Activated naive CD4-positive, alpha-beta T cell treated with anti-CD3 and anti-CD28 coated beads, Interleukin-2, amount 50 U/mL, for 72 hours (primary cell): Measurements from ENCODE around the gene JSRP1. TPM values are rescaled to one million over a fixed set of nuclear protein-coding genes. Genes with fewer than 3 reads are reported as not detected.

Source experiments
- ATAC-seq, 2 donors: fragments of 150-1000 bp; cut with Tn5 transposase; 2 replicates each; pipeline ENCODE4 v1.10.0; 2021; ENCODE audit warnings: mild to moderate bottlenecking in 2 of 2, moderate library complexity in 2 of 2
- DNase-seq, 2 donors: peaks; one replicate each; pipeline ENCODE4 v3.0.0; 2021 to 2022; ENCODE audit warnings: low spot score in 2 of 2
- H3K27ac Mint-ChIP-seq, 2 donors: one replicate each; pipeline ENCODE4 v1.8.0; 2022; ENCODE audit warnings: mild to moderate bottlenecking in 2 of 2, mixed read lengths in 2 of 2
- H3K36me3 Mint-ChIP-seq, 2 donors: one replicate each; pipeline ENCODE4 v1.8.0; 2022; ENCODE audit warnings: mixed read lengths in 2 of 2
- H3K9me3 Mint-ChIP-seq, 2 donors: one replicate each; pipeline ENCODE4 v1.8.0; 2022; ENCODE audit warnings: mixed read lengths in 2 of 2
- total RNA-seq, 2 donors: library from RNA; stranded (reverse); gene quantifications; one replicate each; pipeline ENCODE4 v1.2.3, GENCODE V29; 2022

The JSRP1 gene
- total RNA-seq, 2 donors from 2014 or later: 0.39 to 0.56 TPM

GRCh38 chr19:2221918-2222317 lies 34.3 kb downstream of the JSRP1 start:
- no peak for DNase-seq
- Mint-ChIP-seq H3K36me3 (peaks cover 0 to 16% of the 10 kb centered on the region in 2 donors), H3K27ac (peak overlapping the region in 1 of 2 donors; percentile 56), H3K9me3 (no peaks in the 10 kb centered on the region)
- ATAC-seq: no peak

GRCh38 chr19:2221250-2221831 lies 34.9 kb downstream of the JSRP1 start:
- Mint-ChIP-seq H3K36me3 (peaks cover 0 to 18% of the 10 kb centered on the region in 2 donors), H3K9me3 (no peaks in the 10 kb centered on the region), H3K27ac (peak overlapping the region in 1 of 2 donors; percentile 65)
- no peak for ATAC-seq
- DNase-seq: no peak

DNA sequence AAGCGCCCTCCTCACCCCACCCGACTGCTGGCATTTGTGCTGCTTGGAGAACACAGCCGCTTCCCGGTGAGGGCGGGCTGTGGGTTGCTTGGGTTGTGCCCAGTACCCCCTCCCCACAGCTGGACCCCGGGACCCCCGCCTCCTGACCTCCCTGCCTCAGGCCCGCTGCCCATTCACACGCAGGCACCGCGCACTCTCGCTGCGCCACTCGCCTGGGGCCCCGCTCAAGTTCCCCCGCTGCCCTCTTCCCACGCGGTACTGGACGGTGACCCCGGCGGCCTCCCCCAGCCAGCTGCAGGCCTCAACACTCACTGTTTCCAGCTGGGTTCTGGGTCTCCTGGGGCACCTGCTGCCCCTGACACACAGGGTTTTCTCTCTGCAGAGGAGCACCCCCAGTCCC lies 36.5 kb downstream of the JSRP1 start:
- DNase-seq (no peak), ATAC-seq (no peak)
- Mint-ChIP-seq H3K9me3 (no peaks in the 10 kb centered on the region), H3K36me3 (peaks cover 8 to 19% of the 10 kb centered on the region in 2 donors), H3K27ac (peak overlapping the region in 1 of 2 donors; percentile 65)

GRCh38 chr19:2217591-2217990 lies 38.6 kb downstream of the JSRP1 start:
- Mint-ChIP-seq H3K9me3 (no peaks in the 10 kb centered on the region), H3K36me3 (peaks cover 8 to 10% of the 10 kb centered on the region in 2 donors), H3K27ac (peak overlapping the region in 1 of 2 donors; percentile 87)
- ATAC-seq (no peak), DNase-seq (no peak)

- Mint-ChIP-seq H3K36me3 (peaks cover 8 to 14% of the 10 kb centered on the region in 2 donors), H3K9me3 (no peaks in the 10 kb centered on the region), H3K27ac (peak overlapping the region; percentile 84 to 87)
- DNase-seq (no peak), ATAC-seq (no peak)
Measured at GRCh38 chr19:2216361-2217225, 39.6 kb downstream of the JSRP1 start.

- Mint-ChIP-seq H3K9me3 (no peaks in the 10 kb centered on the region), H3K36me3 (peaks cover 8 to 16% of the 10 kb centered on the region in 2 donors), H3K27ac (peak overlapping the region; percentile 84 to 87)
- peak; percentile 34 to 36 for ATAC-seq
- no peak for DNase-seq
Measured at GRCh38 chr19:2215281-2215751, 40.9 kb downstream of the JSRP1 start.

DNA sequence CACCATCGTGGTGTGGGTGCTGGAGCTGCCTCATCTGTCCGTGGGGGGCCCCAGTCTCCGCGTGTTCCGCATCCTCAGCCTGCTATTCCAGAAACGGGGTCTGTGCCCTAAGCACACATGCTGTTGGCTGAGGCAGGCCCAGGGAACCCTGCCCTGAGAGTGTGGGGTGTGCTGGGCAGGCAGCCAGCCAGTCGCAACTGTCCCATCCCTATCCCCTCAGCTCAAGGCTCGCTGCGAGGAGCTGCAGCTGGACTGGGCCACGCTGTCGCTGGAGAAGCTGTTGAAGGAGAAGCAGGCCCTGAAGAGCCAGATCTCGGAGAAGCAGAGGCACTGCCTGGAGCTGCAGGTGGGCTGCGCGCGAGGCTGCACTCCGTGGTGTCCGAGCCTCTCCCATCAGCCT lies 42.0 kb downstream of the JSRP1 start:
- peak overlapping the region in 1 of 2 donors; percentile 84 for H3K27ac Mint-ChIP-seq
- ATAC-seq: no peak
- H3K9me3 Mint-ChIP-seq: no peaks in the 10 kb centered on the region
- DNase-seq: no peak
- peaks cover 8 to 16% of the 10 kb centered on the region in 2 donors for H3K36me3 Mint-ChIP-seq

- ATAC-seq: no peak
- DNase-seq: no peak
- Mint-ChIP-seq H3K36me3 (peaks cover 8 to 16% of the 10 kb centered on the region in 2 donors), H3K9me3 (no peaks in the 10 kb centered on the region), H3K27ac (no peak overlapping the region)
Measured at GRCh38 chr19:2213799-2214198, 42.4 kb downstream of the JSRP1 start.

DNA sequence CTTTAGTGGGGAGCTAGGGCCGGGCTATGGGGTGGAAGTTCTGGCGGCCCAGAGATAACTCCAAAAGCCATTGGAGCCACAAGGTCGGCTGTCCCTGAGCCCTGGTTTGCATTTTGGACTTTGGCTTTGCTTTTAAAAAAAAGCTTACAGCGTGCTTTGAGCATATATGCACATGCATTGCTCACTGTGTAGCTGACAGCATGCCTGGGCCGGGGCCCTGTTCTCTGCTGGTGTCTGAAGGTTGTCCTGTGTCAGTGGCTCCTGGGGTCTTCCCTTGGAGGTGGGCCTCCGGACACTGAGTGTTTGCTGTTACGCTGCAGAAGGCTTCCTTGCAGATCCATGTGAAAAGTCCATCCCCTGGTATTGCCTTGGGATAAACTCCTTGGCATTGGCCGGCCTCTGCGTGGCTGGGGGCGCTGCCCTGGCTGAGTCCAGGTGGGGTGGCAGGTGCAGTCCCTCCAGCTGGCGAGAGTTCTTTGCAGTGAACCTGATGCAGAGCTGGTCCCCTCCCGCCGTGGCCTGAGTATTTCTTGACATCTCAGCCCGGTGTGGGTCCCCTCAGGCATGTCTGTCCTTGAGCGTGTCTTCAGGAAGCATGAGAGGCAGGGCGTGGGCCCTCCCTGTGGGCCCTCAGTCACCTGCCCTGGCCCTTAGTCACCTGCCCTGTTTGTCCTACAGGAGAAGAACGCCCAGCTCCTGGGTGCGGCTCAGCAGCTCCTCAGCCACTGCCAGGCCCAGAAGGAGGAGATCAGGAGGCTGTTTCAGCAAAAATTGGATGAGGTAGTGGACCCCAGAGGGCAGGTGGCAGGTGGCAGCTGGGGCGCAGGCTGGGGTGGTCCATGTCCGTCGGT lies 43.1 kb downstream of the JSRP1 start:
- ATAC-seq (no peak), DNase-seq (no peak)
- H3K9me3 Mint-ChIP-seq: no peaks in the 10 kb centered on the region
- peak overlapping the region in 1 of 2 donors; percentile 16 for H3K27ac Mint-ChIP-seq
- H3K36me3 Mint-ChIP-seq: peaks cover 8 to 16% of the 10 kb centered on the region in 2 donors

GRCh38 chr19:2210987-2211740 lies 45.1 kb downstream of the JSRP1 start:
- H3K9me3 Mint-ChIP-seq: no peaks in the 10 kb centered on the region
- peaks cover 10 to 12% of the 10 kb centered on the region in 2 donors for H3K36me3 Mint-ChIP-seq
- ATAC-seq: no peak
- peak overlapping the region in 1 of 2 donors; percentile 50 for H3K27ac Mint-ChIP-seq
- DNase-seq: no peak

GRCh38 chr19:2210206-2210605 lies 46.0 kb downstream of the JSRP1 start:
- DNase-seq: no peak
- Mint-ChIP-seq H3K9me3 (no peaks in the 10 kb centered on the region), H3K27ac (no peak overlapping the region), H3K36me3 (peaks cover 5 to 7% of the 10 kb centered on the region in 2 donors)
- ATAC-seq: no peak

- DNase-seq: no peak
- peaks cover 4 to 5% of the 10 kb centered on the region in 2 donors for H3K36me3 Mint-ChIP-seq
- no peak overlapping the region for H3K27ac Mint-ChIP-seq
- H3K9me3 Mint-ChIP-seq: no peaks in the 10 kb centered on the region
- no peak for ATAC-seq
Measured at GRCh38 chr19:2209408-2209807, 46.8 kb downstream of the JSRP1 start.

GRCh38 chr19:2208975-2209374 lies 47.2 kb downstream of the JSRP1 start:
- H3K9me3 Mint-ChIP-seq: no peaks in the 10 kb centered on the region
- no peak overlapping the region for H3K27ac Mint-ChIP-seq
- DNase-seq: no peak
- peaks cover 4 to 5% of the 10 kb centered on the region in 2 donors for H3K36me3 Mint-ChIP-seq
- no peak for ATAC-seq

GRCh38 chr19:2207991-2208860 lies 48.0 kb downstream of the JSRP1 start:
- no peak for DNase-seq
- no peaks in the 10 kb centered on the region for H3K9me3 Mint-ChIP-seq
- no peak for ATAC-seq
- H3K27ac Mint-ChIP-seq: no peak overlapping the region
- peaks cover 4 to 5% of the 10 kb centered on the region in 2 donors for H3K36me3 Mint-ChIP-seq

GRCh38 chr19:2207008-2207407 lies 49.2 kb downstream of the JSRP1 start:
- Mint-ChIP-seq H3K27ac (no peak overlapping the region), H3K36me3 (peaks cover 4 to 5% of the 10 kb centered on the region in 2 donors)

More at GRCh38 chr19:2207008-2207407, 49.2 kb downstream of the JSRP1 start:
- ATAC-seq (no peak), DNase-seq (no peak)
- H3K9me3 Mint-ChIP-seq: no peaks in the 10 kb centered on the region
